K562 (cell line): ENCODE results near the gene CRADD. TPM values are rescaled to one million over a fixed set of nuclear protein-coding genes. Genes with fewer than 3 reads are reported as not detected.

Experiments used
- BCOR ChIP-seq: fragments of 450-650 bp; IDR thresholded peaks from 2 replicates; pipeline ENCODE4 v1.6.1; 2016
- ESRRA ChIP-seq: fragments of 450-650 bp; IDR thresholded peaks from 2 replicates; pipeline ENCODE4 v1.6.1; 2014; ENCODE audit warnings: low read depth, mild to moderate bottlenecking, moderate library complexity, borderline replicate concordance
- HNRNPUL1 ChIP-seq: fragments of 200-400 bp; formaldehyde crosslinking; IDR thresholded peaks from 2 replicates; pipeline ENCODE4 v1.6.1; 2017; ENCODE audit warnings: low read length
- SAFB ChIP-seq: fragments of 200-400 bp; formaldehyde crosslinking; IDR thresholded peaks from 2 replicates; pipeline ENCODE4 v1.6.1; 2017; ENCODE audit warnings: low read depth, low read length, borderline replicate concordance
- ZC3H4 ChIP-seq: sonication (generic); formaldehyde crosslinking; IDR thresholded peaks from 2 replicates; pipeline ENCODE4 v1.9.0; 2021; ENCODE audit warnings: missing genetic modification reagents, borderline replicate concordance
- ZFP30 ChIP-seq: fragments of 250-450 bp; sonication (Bioruptor Pico); IDR thresholded peaks from 2 replicates; pipeline ENCODE4 v1.8.0; 2022; ENCODE audit warnings: moderate library complexity, mild to moderate bottlenecking, inconsistent platforms, borderline replicate concordance
- ZNF408 ChIP-seq: fragments of 250-450 bp; sonication (Bioruptor Pico); IDR thresholded peaks from 2 replicates; pipeline ENCODE4 v1.4.0; 2020; ENCODE audit warnings: low read depth, mild to moderate bottlenecking, moderate library complexity
- polyA plus RNA-seq, 8 experiments: library from polyadenylated mRNA; depleted of rRNA in 4 of 8; stranded (reverse) in 5 of 8; unstranded in 3 of 8; fragments of >200 nt; fragmentation: Nextera tagmentation in 2 of 8; fragmentation: Illumina TruSeq in 1 of 8; extraction: Ambion mirVana in 2 of 8; extraction: Trizol in 1 of 8; gene quantifications; 2 replicates each; pipeline versions ENCODE4 v1.2.1 to v1.2.3, GENCODE V29; 2011 to 2014; ENCODE audit warnings: inconsistent platforms in 1 of 8, missing spikeins in 1 of 8
- total RNA-seq, 7 experiments: library from RNA; depleted of rRNA in 6 of 7; stranded (reverse); fragments of >200 nt in 6 of 7; fragmentation: Illumina TruSeq in 2 of 7; extraction: Trizol in 2 of 7; gene quantifications; 2 replicates each; pipeline versions ENCODE4 v1.2.1 to v1.2.3, GENCODE V29; 2011 to 2021; ENCODE audit warnings: low replicate concordance in 1 of 7
- TF ChIP-seq, protein P1 (sequence below), 2 experiments: fragments of 450-650 bp; formaldehyde crosslinking in 1 of 2; IDR thresholded peaks; 2 replicates each; pipeline versions ENCODE4 v1.4.0 to v1.6.1; 2014 to 2020; ENCODE audit warnings: mild to moderate bottlenecking in 2 of 2, borderline replicate concordance in 1 of 2, low read depth in 1 of 2
- TF ChIP-seq, protein P2 (sequence below): sonication (generic); formaldehyde crosslinking; IDR thresholded peaks from 2 replicates; pipeline ENCODE4 v1.8.1; 2023; ENCODE audit warnings: mild to moderate bottlenecking, missing genetic modification reagents, moderate library complexity
- TF ChIP-seq, protein P3 (sequence below): fragments of 250-450 bp; sonication (Bioruptor Pico); IDR thresholded peaks from 2 replicates; pipeline ENCODE4 v1.8.0; 2021; ENCODE audit warnings: moderate library complexity, mild to moderate bottlenecking, inconsistent platforms
- TF ChIP-seq, protein P4 (sequence below), 3 experiments: fragments of 200-800 bp in 1 of 3; sonication (Bioruptor generic) in 1 of 3; sonication (generic) in 1 of 3; formaldehyde crosslinking in 1 of 3; IDR thresholded peaks; 2 replicates each; pipeline versions ENCODE4 v1.6.1 to v1.8.0; 2016 to 2022; ENCODE audit warnings: mild to moderate bottlenecking in 2 of 3, missing compliant biosample characterization in 2 of 3, missing genetic modification characterization in 2 of 3, missing genetic modification reagents in 1 of 3

Gene CRADD
- total and polyA plus RNA-seq, 9 of the 15 experiments (the other 6 are each of a cell fraction or from before 2014, with no cell fraction given), result 20.5 to 41.1 (median 25.9) TPM

DNA sequence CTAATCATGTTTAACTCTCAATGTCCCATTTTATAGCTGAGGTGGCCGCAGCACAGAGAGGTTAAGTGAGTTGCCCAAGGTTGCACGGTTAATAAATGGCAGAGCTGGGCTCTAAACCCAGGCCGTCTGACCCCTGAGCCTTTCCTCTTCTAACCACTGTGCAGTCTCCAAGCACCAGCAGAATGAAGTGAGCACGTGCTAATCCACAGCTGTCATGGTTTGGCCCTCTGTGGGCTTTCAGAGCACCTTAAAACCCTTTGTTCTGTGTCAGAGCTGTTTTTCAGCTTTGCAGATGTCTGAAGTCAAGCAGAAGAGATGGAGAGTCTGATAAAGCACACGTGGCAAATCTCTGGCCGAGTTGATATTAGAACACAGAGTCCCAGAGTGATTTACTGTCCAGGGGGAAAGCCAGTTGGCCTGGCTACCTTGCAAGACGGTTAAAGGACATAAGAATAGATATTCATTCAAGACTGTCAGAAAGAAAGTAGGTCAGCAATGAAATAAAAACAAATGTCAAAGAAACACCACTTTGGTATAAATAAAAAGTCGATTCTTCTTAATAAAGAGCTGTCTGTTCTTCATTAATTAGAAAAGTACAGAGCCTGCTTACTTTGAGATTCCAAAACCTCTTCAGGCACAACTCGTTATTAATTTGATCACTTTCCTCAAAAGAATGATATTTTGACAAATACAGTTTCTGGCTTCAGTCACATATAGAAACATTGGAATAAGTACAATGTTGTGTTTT is 107.3 kb downstream of the CRADD start (continued):
- TF ChIP-seq, protein P1, sequence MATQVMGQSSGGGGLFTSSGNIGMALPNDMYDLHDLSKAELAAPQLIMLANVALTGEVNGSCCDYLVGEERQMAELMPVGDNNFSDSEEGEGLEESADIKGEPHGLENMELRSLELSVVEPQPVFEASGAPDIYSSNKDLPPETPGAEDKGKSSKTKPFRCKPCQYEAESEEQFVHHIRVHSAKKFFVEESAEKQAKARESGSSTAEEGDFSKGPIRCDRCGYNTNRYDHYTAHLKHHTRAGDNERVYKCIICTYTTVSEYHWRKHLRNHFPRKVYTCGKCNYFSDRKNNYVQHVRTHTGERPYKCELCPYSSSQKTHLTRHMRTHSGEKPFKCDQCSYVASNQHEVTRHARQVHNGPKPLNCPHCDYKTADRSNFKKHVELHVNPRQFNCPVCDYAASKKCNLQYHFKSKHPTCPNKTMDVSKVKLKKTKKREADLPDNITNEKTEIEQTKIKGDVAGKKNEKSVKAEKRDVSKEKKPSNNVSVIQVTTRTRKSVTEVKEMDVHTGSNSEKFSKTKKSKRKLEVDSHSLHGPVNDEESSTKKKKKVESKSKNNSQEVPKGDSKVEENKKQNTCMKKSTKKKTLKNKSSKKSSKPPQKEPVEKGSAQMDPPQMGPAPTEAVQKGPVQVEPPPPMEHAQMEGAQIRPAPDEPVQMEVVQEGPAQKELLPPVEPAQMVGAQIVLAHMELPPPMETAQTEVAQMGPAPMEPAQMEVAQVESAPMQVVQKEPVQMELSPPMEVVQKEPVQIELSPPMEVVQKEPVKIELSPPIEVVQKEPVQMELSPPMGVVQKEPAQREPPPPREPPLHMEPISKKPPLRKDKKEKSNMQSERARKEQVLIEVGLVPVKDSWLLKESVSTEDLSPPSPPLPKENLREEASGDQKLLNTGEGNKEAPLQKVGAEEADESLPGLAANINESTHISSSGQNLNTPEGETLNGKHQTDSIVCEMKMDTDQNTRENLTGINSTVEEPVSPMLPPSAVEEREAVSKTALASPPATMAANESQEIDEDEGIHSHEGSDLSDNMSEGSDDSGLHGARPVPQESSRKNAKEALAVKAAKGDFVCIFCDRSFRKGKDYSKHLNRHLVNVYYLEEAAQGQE (IDR thresholded peaks at IDR 0.05; ENCODE audit: borderline replicate concordance), result no peak; the same call in 1 of the 2 replicates
- TF ChIP-seq, protein P1 (CRISPR knock-in tag; IDR thresholded peaks at IDR 0.05; ENCODE audit: low read depth), result no peak
- no peak for TF ChIP-seq ZFP30 (CRISPR knock-in tag)
- TF ChIP-seq, protein P2, sequence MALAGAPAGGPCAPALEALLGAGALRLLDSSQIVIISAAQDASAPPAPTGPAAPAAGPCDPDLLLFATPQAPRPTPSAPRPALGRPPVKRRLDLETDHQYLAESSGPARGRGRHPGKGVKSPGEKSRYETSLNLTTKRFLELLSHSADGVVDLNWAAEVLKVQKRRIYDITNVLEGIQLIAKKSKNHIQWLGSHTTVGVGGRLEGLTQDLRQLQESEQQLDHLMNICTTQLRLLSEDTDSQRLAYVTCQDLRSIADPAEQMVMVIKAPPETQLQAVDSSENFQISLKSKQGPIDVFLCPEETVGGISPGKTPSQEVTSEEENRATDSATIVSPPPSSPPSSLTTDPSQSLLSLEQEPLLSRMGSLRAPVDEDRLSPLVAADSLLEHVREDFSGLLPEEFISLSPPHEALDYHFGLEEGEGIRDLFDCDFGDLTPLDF (CRISPR knock-in tag), result no peak
- peak; percentile 81 for TF ChIP-seq BCOR
- TF ChIP-seq ESRRA, result no peak
- no peak for TF ChIP-seq SAFB
- TF ChIP-seq, protein P3, sequence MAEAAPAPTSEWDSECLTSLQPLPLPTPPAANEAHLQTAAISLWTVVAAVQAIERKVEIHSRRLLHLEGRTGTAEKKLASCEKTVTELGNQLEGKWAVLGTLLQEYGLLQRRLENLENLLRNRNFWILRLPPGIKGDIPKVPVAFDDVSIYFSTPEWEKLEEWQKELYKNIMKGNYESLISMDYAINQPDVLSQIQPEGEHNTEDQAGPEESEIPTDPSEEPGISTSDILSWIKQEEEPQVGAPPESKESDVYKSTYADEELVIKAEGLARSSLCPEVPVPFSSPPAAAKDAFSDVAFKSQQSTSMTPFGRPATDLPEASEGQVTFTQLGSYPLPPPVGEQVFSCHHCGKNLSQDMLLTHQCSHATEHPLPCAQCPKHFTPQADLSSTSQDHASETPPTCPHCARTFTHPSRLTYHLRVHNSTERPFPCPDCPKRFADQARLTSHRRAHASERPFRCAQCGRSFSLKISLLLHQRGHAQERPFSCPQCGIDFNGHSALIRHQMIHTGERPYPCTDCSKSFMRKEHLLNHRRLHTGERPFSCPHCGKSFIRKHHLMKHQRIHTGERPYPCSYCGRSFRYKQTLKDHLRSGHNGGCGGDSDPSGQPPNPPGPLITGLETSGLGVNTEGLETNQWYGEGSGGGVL (CRISPR knock-in tag), result no peak
- TF ChIP-seq ZC3H4 (CRISPR knock-in tag), result no peak
- no peak for TF ChIP-seq HNRNPUL1
- TF ChIP-seq, protein P4, sequence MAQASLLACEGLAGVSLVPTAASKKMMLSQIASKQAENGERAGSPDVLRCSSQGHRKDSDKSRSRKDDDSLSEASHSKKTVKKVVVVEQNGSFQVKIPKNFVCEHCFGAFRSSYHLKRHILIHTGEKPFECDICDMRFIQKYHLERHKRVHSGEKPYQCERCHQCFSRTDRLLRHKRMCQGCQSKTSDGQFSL (CRISPR knock-in tag; IDR thresholded peaks at IDR 0.05), result no peak
- TF ChIP-seq, protein P4 (tag; IDR thresholded peaks at IDR 0.05), result no peak
- no peak for TF ChIP-seq ZNF408 (CRISPR knock-in tag)
